GM18951 (cell line): ENCODE data around the gene NUMB.

Experiments used
- POLR2A ChIP-seq: IDR thresholded peaks from 4 replicates; pipeline ENCODE4 v1.6.1; 2011; ENCODE audit warnings: mild to moderate bottlenecking; ENCODE audit not compliant: insufficient read length, insufficient read depth; ENCODE audit errors: extremely low read depth
- in situ Hi-C: fragments of 300-500 bp; cut with MboI; formaldehyde crosslinking; loops from one replicate; pipeline ENCODE4 v1.12.0; 2022; ENCODE audit warnings: low sequenced_read_pairs, mixed read lengths, inconsistent platforms; ENCODE audit not compliant: unreplicated experiment

NUMB gene

DNA sequence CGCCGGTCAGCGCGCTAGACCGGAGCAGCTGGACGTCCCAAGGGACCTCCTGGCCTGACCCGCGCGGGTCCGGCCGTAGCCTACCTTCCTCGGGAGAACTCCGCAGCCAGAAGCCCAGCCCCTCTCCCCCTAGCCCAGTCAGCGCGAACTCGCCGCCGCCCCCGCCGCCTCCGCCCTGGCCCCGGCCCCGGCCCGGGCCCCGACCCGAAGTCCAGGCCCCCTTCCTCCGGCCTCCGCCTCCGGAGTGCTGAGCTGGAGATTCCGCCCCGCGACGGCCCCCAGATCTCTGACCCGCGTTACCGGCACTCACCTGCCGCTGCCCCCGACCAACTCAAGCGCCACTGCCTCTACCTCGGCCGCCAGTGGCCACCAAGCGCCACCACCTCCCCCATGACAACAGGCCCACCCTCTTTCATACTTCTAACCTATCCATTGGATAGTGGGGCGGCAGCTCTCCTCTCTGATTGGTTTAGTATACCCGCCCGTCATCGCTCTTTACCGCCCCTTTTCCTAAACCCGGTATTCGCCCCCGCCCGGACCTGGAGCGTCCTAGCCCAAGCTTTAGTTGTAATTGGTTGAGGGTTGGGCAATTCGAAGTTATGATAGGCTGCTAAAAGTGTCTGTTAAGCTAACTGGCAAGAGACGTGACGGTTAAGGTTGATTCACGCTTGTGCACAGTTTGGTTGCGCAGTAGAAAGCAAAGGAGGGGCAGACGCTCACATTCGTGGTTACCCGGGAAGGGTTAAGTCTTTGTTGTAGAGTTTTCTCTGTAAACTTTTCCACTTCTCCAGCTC, at the start of gene NUMB:
Gene NUMB (minus strand): TSS at position 364 of the 794 bp plus-strand sequence. CDS start 102,795 bp downstream, outside the sequence.
- in situ Hi-C loops, result loop anchor here (25.0 kb wide), 1 partner anchor 946 kb away; no protein-coding TSS in a partner anchor
- peak; percentile 81 for TF ChIP-seq POLR2A

DNA sequence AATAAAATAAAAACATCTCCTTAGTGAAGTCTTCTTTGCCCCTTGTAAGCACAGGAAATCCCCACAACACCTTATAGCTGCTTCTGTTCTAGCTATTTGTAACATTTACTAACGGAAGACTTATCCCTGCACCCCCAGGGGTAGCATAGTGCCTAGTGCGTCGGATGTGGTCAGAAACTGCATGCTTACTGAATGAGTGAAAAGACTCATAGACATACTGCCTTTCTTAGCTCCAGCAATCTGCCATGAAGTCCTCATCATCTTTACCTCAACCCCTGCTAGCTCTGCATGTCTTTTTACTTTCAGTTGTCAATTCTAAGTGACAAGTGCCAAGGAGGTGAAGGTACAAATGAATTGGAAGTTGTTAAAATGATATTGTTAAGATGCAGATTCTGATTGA, 45.3 kb upstream of the NUMB start:
- TF ChIP-seq POLR2A, result no peak
- in situ Hi-C loops, result loop anchor here (10.0 to 25.0 kb wide), 2 partner anchors 131 to 534 kb away; no protein-coding TSS in a partner anchor

DNA sequence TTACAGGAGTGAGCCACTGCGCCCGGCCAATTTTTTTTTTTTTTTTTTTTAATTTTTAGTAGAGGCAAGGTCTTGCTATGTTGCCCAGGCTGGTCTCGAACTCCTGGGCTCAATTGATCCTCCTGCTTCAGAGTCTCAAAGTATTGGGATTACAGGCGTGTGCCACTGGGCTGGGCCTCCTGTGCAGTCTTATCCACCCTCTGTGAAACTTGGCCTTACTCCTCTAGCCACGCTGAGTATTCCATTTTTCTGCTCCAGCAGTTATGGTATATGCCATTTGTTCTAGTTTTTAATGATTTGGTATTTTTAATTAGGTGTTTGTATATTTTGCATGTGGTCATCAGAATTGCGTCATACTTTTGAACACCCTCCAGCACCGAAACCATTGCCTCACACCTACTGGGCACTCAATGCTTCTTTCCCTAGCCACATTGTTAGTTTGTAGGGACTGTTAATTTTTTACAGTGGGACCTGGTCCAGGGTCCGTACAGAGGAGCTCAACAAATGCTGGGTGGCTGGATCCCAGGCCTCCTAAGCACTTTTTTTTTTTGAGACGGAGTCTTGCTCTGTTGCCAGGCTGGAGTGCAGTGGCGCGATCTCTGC, 43.8 kb upstream of the NUMB start:
- in situ Hi-C loops, result loop anchor here (10.0 to 25.0 kb wide), 2 partner anchors 133 to 535 kb away; no protein-coding TSS in a partner anchor

DNA sequence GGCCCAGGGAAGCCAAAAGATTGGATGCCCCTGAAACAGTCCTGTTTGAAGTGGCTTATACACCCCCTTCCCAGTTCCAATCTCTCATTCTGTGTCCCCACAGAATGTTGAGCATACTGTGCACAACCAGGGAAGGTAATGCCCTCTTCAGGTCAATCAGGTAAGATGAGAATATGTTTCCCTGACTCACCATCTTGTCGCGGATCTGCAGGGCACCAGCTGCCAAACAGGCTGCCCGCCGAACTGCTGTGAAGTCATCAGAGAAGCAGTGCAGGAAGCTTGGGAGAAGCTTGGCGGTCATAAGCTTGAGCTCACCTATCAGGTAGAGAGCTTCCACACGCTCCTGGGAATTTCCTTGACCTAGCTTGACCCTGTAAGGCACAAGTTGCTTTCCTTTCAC, 42.0 kb upstream of the NUMB start:
- in situ Hi-C loops, result loop anchor here (10.0 to 25.0 kb wide), 2 partner anchors 134 to 537 kb away; no protein-coding TSS in a partner anchor
- TF ChIP-seq POLR2A, result no peak

More for the DNA sequence above, 43.8 kb upstream of the NUMB start:
- TF ChIP-seq POLR2A, result no peak

DNA sequence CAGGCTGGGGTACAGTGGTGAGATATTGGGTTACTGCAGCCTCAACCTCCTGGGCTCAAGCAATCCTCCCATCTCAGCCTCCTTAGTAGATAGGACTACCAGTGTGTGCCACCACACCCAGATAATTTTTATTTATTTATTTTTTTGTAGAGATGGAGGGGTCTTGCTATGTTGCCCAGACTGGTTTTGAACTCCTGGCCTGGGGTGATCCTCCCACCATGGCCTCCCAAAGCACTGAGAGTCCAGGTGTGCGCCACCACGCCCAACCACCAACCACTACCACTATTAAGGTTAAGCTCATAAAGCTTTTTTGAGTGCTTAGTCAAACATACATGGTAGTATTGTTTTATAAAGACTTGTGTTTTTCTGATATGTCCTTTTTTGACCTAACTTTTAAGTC, 36.2 kb upstream of the NUMB start:
- in situ Hi-C loops, result no loop called here
- no peak for TF ChIP-seq POLR2A

DNA sequence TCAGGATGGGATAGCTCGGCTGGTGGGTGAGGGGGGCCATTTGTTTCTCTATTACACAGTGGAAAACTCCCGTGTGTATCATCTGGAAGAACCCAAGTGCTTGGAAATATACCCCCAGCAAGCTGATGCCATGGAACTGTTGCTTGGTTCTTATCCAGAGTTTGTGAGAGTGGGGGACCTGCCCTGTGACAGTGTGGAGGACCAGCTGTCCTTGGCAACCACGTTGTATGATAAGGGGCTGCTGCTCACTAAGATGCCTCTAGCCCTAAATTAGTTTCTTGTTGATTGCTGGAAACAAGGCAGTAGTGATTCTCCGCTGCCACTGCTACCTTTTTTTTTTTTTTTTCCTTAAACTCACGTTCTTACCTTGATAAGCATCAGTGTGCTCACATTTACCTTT, 34.3 kb upstream of the NUMB start:
- in situ Hi-C loops, result no loop called here
- no peak for TF ChIP-seq POLR2A

DNA sequence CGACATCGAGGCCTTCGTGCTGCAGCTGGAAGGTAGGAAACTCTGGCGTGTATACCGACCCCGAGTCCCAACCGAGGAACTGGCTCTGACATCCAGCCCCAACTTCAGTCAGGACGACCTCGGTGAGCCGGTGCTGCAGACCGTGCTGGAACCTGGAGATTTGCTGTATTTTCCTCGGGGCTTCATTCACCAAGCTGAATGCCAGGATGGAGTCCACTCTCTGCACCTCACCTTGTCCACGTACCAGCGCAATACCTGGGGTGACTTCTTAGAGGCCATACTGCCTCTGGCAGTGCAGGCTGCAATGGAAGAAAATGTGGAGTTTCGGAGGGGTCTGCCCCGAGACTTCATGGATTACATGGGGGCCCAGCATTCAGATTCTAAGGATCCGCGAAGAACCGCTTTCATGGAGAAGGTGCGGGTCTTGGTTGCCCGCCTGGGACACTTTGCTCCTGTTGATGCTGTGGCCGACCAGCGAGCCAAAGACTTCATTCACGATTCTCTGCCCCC, 33.8 kb upstream of the NUMB start:
- no peak for TF ChIP-seq POLR2A
- in situ Hi-C loops, result no loop called here

DNA sequence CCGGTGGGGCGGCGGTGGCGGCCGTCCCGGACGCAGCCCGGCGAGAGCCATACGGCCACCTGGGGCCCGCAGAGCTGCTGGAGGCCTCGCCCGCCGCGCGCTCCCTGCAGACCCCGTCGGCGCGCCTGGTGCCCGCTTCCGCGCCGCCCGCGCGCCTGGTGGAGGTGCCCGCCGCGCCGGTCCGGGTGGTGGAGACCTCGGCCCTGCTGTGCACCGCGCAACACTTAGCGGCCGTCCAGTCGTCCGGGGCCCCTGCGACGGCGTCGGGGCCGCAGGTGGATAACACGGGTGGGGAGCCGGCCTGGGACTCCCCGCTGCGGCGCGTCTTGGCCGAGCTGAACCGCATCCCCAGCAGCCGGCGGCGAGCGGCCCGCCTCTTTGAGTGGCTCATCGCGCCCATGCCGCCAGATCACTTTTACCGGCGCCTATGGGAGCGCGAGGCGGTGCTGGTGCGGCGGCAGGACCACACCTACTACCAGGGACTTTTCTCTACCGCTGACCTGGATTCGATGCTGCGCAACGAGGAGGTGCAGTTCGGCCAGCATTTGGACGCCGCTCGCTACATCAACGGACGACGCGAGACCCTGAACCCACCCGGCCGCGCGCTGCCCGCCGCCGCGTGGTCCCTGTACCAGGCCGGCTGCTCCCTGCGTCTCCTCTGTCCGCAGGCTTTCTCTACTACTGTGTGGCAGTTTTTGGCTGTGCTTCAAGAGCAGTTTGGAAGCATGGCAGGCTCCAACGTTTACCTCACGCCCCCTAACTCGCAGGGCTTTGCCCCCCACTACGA, 33.1 kb upstream of the NUMB start:
- in situ Hi-C loops, result no loop called here
- TF ChIP-seq POLR2A, result peak; percentile 42

DNA sequence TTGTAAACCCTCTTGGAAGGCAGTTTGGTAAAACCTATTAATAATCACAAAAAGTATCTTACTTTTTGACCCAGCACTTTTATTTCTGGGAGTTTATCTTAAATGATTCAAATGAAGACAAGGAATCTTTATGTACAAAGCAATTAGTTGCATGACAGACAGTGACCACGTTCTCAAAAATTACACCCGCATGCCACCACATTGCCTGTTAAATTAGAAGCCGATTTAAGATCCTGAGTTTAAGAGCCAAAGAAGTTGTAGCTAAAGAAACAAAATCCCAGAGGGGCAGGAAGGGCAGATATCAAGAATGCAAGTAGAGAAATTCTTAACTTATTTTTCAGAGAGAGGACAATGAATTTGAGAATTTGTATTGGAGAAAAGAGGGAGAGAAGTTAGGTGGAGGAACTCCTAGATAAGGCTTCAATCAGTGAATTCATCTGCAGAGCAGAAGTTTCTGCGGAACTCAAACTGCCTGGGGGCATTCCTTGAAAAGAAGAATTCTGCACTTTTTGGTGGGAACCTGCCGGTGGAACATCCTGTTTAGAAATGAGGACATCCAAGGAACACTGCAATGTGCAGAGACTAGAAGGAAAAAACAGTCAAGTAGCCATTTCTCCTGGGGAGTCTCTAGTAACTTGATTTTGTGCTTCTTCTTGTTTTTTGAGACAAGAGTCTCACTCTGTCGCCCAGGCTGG, 31.3 kb upstream of the NUMB start:
- in situ Hi-C loops, result no loop called here
- TF ChIP-seq POLR2A, result no peak

DNA sequence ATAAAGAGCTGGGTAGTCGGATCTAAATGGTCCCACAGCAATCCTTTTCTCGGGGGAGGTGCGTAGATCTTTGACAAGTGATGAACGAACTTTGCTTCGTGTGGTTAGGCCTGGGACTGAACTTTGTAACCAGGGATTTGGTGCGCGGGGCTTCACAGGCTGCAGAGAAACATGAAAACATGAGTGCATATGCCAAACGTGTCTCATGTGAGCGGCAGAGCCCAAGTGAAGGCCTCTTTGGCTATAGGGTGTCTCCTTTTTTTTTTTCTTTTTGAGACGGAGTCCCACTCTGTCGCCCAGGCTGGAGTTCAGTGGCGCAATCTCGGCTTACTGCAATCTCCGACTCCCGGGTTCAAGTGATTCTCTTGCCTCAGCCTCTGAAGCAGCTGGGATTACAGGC, 20.3 kb upstream of the NUMB start:
- no peak for TF ChIP-seq POLR2A
- in situ Hi-C loops, result no loop called here

DNA sequence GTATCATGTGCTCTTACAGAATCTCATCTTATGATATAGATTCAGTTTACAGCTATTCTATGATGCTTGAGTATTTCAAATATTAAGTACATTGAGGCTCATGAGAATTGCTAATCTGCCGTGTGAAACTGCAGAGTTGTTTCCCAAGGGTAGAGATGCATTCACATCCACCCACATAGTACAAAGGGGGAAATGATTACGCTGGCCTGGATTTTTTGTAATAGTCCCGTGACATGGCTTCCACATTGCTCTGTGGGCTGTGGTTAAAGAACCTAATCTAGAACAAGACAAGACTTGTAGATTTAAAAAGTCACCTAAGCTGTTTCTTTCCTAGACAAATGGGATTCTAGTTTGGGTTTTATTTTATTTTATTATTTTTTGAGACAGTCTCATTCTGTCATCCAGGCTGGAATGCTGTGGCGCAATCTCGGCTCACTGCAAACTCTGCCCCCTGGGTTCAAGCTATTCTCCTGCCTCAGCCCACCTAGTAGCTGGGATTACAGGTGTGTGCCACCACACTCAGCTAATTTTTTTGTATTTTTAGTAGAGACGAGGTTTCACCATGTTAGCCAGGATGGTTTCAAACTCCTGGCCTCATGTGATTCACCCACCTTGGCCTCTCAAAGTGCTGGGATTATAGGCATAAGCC, 19.4 kb upstream of the NUMB start:
- TF ChIP-seq POLR2A, result no peak
- in situ Hi-C loops, result no loop called here

DNA sequence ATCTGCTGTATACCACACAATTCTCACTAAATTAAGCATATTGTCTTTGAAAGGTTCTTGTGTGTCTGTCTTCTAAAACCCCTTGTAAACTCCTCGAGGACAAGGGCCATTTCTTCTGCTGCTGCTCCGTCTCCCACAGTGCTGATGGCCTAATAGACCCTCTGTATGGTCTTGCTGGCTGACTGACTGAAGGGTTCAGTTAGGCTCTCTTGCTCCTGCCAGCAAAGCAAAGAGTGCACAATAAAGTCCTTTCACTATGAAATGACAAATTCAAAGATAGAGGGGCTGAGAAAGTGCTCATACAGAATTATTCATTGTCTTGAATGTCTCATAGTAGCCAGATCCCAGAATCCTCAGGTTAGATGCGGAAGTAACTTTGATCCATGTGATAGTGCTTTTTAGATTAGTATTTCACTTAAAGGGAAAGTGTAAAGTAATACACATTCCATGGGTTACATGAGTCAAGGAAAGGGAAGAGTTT, 18.1 kb upstream of the NUMB start:
- no peak for TF ChIP-seq POLR2A
- in situ Hi-C loops, result no loop called here
